GM19193 (cell line): ENCODE data around the gene SLCO3A1.

Source experiments
- POLR2A ChIP-seq: IDR thresholded peaks from 4 replicates; pipeline ENCODE4 v1.6.1; 2011; ENCODE audit not compliant: insufficient read depth, insufficient read length; ENCODE audit errors: extremely low read depth

SLCO3A1 gene

GRCh38 chr15:91853948-91854638, 585 bp downstream of the SLCO3A1 start:
- no peak for TF ChIP-seq POLR2A

DNA sequence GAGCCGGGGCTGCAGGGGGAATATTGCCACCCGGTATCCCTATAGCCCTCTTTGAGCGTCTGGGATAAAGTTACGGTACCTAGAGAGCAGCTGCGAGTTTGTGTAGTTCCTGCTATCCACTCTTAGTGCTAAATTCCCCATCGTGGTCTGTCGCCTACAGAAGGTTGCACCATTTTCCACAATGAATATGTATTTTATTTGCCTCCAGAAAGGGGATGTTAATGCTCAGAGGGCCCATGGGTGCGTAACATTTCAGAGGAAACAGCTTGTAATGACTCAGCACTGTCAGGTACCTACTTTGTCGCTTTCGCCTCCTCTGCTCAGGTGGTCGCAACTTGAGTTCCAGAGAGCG, 1.1 kb downstream of the SLCO3A1 start:
- TF ChIP-seq POLR2A, result no peak

- no peak for TF ChIP-seq POLR2A
These were observed 1.7 kb downstream of the SLCO3A1 start for GRCh38 chr15:91855241-91855640.

GRCh38 chr15:91855684-91856489, 2.4 kb downstream of the SLCO3A1 start:
- no peak for TF ChIP-seq POLR2A

- no peak for TF ChIP-seq POLR2A
These were observed 3.7 kb downstream of the SLCO3A1 start for GRCh38 chr15:91857224-91857585.

DNA sequence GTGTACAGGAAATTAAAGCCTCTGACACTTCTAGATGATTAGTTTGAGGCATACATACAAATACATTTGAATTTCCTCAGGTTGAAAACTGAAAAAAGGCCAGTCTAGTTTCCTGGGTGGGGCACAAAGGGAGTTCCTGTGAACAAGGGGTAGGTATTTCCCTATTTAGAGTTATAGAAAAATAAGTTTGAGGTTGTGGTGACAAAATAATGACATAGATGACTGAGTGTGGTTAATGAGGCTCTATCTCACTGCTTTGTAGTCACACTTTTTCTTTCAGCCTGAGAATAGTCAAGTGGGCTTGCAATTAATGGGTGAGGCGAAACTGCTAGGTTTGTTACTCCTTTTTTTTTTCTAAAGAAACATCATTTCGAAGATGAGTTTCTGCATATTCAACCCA, 4.3 kb downstream of the SLCO3A1 start:
- TF ChIP-seq POLR2A, result no peak

DNA sequence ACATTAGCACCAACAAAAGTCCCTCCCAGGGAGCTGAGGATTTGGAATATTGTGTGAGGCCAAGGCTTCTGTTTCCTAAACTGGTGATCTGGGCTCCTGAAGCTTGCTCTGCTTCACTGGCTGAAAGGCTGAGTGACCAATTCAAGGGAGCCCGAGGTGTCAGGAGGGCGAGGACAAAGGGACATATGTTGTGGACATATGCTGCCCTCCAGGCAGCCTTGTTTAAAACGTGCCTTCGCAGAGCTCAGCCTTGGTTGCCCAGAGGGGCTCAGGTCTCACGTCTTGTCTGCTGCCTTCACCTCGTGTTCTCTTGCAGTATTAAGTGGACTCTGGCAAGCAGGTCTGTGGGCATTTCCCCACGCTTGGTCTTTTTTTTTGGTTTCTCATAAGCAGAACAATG, 7.0 kb downstream of the SLCO3A1 start:
- TF ChIP-seq POLR2A, result no peak

DNA sequence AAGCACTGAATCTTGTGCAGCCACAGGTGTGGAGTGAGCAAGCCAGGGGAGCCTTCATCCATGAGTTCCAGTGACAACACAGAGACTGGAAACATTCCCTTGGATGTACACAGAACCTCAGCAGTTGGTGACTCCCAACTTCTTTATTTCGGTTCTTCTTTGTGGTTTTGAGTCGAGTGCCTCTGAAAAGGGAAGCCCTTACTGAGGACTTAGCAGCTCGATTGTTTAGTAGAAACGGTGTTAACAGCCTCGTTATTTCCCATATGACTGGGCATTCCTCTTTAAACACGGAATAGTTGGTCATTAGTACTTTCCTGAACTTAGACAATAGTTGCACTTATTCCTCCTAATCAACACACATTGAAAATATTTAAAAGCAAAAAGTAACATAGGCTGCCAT, 7.7 kb downstream of the SLCO3A1 start:
- no peak for TF ChIP-seq POLR2A

DNA sequence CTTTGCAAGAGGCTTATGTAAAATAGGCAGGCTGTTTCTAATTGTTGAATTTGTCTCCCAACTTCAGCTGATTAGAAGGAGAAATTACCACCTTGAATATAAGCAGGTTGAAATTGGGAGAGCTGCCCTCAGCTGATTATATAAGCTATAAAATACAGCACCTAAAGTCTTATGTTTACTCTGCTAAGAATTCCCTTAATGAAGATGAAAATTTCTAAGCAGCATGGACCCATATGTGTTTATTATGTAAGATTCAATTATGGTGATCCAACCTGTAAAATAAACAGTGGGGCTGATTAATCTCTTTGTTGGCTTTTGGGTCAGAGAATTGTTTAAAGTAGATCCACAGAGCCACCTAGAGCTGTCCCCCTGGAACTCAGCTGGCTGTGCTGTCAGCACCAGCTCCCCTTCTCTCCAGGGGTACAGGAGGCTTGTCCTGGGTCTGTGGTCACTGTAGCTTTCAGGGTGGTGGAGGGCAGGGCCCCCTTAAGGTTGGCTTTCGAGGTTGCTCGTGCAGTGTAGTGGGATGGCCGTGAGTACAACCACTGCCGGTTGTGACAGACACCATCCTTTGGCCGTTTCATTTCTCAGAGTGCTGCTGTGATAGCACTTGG, 9.5 kb downstream of the SLCO3A1 start:
- no peak for TF ChIP-seq POLR2A

- no peak for TF ChIP-seq POLR2A
These were observed 10.2 kb downstream of the SLCO3A1 start for GRCh38 chr15:91863621-91864255.

- TF ChIP-seq POLR2A, result no peak
These were observed 11.2 kb downstream of the SLCO3A1 start for GRCh38 chr15:91864664-91865063.

GRCh38 chr15:91865486-91865885, 12.0 kb downstream of the SLCO3A1 start:
- TF ChIP-seq POLR2A, result no peak

DNA sequence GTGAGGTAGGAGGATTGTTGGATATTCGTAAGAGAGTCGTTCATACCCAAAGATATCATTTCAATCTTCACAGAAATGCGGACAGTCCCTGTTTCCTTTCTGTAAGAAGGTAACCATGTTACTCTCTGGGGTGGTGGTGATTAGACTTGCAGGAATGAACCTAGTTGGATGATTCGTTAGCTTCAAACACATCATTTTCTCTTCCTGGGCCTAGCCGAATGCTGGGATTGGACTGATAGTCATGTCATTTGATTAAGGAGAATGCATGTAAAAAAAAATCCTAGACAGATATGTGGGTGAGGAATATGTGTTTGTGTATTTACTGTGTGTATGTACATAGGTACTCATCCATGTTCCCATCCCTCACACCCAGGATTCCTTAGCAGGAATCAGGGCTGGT, 12.4 kb downstream of the SLCO3A1 start:
- no peak for TF ChIP-seq POLR2A

DNA sequence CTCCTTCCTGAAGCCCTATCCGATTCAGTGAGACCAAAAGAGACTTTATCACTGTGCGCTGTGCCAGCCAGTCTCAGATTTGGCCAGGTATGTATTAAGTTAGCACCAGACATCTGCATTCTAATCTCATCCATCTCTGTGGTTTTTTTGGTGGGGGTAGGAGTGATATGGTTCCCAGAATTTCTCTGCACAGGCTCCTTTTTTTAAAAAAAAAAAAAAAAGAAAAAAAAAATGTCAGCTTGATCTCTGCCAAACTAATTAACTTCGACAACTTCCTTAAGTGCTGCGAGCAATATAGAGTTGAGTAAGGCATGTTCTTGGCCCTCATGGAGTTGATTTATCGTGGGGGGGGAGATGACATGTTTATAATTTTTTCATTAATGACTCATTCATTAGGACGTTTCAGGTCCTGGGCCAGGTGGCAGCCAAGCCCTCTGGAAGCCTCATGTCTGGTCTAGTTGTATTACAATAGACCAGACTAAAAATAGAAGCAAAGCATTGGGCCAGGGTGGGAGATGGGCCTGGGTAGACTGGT, 12.9 kb downstream of the SLCO3A1 start:
- no peak for TF ChIP-seq POLR2A

- no peak for TF ChIP-seq POLR2A
These were observed 13.5 kb downstream of the SLCO3A1 start for GRCh38 chr15:91866971-91867372.
